Neutrophil (primary cell): ENCODE results near the gene OR5K2.

Experiments used
- H3K27ac ChIP-seq: fragments of 200-600 bp; sonication (generic); 2 replicates; pipeline ENCODE4 v1.5.1; 2016; ENCODE audit warnings: mild to moderate bottlenecking, moderate library complexity
- H3K27me3 ChIP-seq: fragments of 200-600 bp; sonication (generic); 2 replicates; pipeline ENCODE4 v1.6.0; 2016; ENCODE audit warnings: mild to moderate bottlenecking
- H3K36me3 ChIP-seq: fragments of 200-600 bp; sonication (generic); 2 replicates; pipeline ENCODE4 v1.5.1; 2017
- H3K4me1 ChIP-seq, 2 experiments: fragments of 200-600 bp in 1 of 2; sonication (generic) in 1 of 2; 1 replicate in 1 of 2; 2 replicates in 1 of 2; pipeline versions ENCODE4 v1.5.1 to v1.6.1; 2013 to 2016; ENCODE audit warnings: low read depth in 1 of 2, low read length in 1 of 2, mild to moderate bottlenecking in 1 of 2, moderate library complexity in 1 of 2; ENCODE audit not compliant: control insufficient read depth in 1 of 2, insufficient read depth in 1 of 2
- H3K4me3 ChIP-seq, 2 experiments: fragments of 200-600 bp in 1 of 2; sonication (generic) in 1 of 2; 1 replicate in 1 of 2; 2 replicates in 1 of 2; pipeline ENCODE4 v1.5.1; 2013 to 2016; ENCODE audit warnings: low read depth in 1 of 2, low read length in 1 of 2, mild to moderate bottlenecking in 1 of 2, moderate library complexity in 1 of 2
- H3K9me3 ChIP-seq: fragments of 200-600 bp; sonication (generic); 2 replicates; pipeline ENCODE4 v1.5.1; 2016
- CTCF ChIP-seq: fragments of 200-600 bp; sonication (generic); IDR thresholded peaks from 2 replicates; pipeline ENCODE4 v1.5.1; 2016; ENCODE audit warnings: antibody characterized with exemption

The OR5K2 gene

GRCh38 chr3:98457543-98457942, 39.9 kb upstream of the OR5K2 start:
- no peak overlapping the region for H3K4me3 ChIP-seq
- no peak overlapping the region for H3K27ac ChIP-seq
- no peaks in the 10 kb centered on the region for H3K27me3 ChIP-seq
- no peaks in the 10 kb centered on the region for H3K36me3 ChIP-seq
- H3K9me3 ChIP-seq = no peaks in the 10 kb centered on the region
- no peaks in the 10 kb centered on the region for H3K4me1 ChIP-seq
- TF ChIP-seq CTCF = no peak

GRCh38 chr3:98460220-98460619, 37.3 kb upstream of the OR5K2 start:
- Histone ChIP-seq H3K27me3 (no peaks in the 10 kb centered on the region), H3K4me3 (no peak overlapping the region), H3K9me3 (no peaks in the 10 kb centered on the region), H3K27ac (no peak overlapping the region), H3K36me3 (no peaks in the 10 kb centered on the region), H3K4me1 (no peaks in the 10 kb centered on the region)
- TF ChIP-seq CTCF = no peak

GRCh38 chr3:98462901-98463300, 34.6 kb upstream of the OR5K2 start, which contains the start of gene OR5K1:
Gene OR5K1 (plus strand): TSS chr3:98463201. CDS start chr3:98469577, 6,376 bp downstream.
- no peak within 1 kb of the TSS for H3K4me3 ChIP-seq
- H3K4me1 ChIP-seq = no peaks in the 10 kb centered on the region
- no peaks in the 10 kb centered on the region for H3K9me3 ChIP-seq
- H3K27ac ChIP-seq = no peak within 1 kb of the TSS
- no peaks in the 10 kb centered on the region for H3K36me3 ChIP-seq
- H3K27me3 ChIP-seq = no peaks in the 10 kb centered on the region
- no peak for TF ChIP-seq CTCF

GRCh38 chr3:98482717-98483482, 14.6 kb upstream of the OR5K2 start:
- TF ChIP-seq CTCF = no peak
- Histone ChIP-seq H3K9me3 (peaks cover 2% of the 10 kb centered on the region), H3K4me1 (no peaks in the 10 kb centered on the region), H3K4me3 (no peak overlapping the region), H3K27me3 (no peaks in the 10 kb centered on the region), H3K27ac (no peak overlapping the region), H3K36me3 (no peaks in the 10 kb centered on the region)

- H3K9me3 ChIP-seq = peaks cover 2% of the 10 kb centered on the region
- H3K4me3 ChIP-seq = no peak overlapping the region
- H3K36me3 ChIP-seq = no peaks in the 10 kb centered on the region
- H3K4me1 ChIP-seq = no peaks in the 10 kb centered on the region
- no peak overlapping the region for H3K27ac ChIP-seq
- no peak for TF ChIP-seq CTCF
- H3K27me3 ChIP-seq = no peaks in the 10 kb centered on the region
Measured at GRCh38 chr3:98483626-98484025, 13.9 kb upstream of the OR5K2 start.
